HepG2 (cell line): ENCODE results near the gene ODC1. TPM values are rescaled to one million over a fixed set of nuclear protein-coding genes. Genes with fewer than 3 reads are reported as not detected.

Source experiments
- BATF2 ChIP-seq: sonication (generic); formaldehyde crosslinking; IDR thresholded peaks from 2 replicates; pipeline ENCODE4 v1.8.0; 2022; ENCODE audit warnings: mild to moderate bottlenecking, missing genetic modification reagents, moderate library complexity
- CCAR2 ChIP-seq: fragments of 200-400 bp; formaldehyde crosslinking; optimal IDR thresholded peaks from 2 replicates; pipeline ENCODE3; 2018; ENCODE audit warnings: low read depth, mild to moderate bottlenecking, low read length, moderate library complexity
- CENPT ChIP-seq: sonication (generic); formaldehyde crosslinking; IDR thresholded peaks from 2 replicates; pipeline ENCODE4 v1.8.0; 2022; ENCODE audit warnings: low read depth, mild to moderate bottlenecking, moderate library complexity, missing genetic modification reagents
- HOXA5 ChIP-seq: sonication (generic); formaldehyde crosslinking; IDR thresholded peaks from 2 replicates; pipeline ENCODE4 v1.4.0; 2020; ENCODE audit warnings: missing genetic modification reagents
- KLF15 ChIP-seq: sonication (generic); formaldehyde crosslinking; IDR thresholded peaks from 2 replicates; pipeline ENCODE4 v1.8.1; 2023; ENCODE audit warnings: borderline replicate concordance, mild to moderate bottlenecking, inconsistent platforms, missing genetic modification reagents, mixed read lengths
- KLF6 ChIP-seq: IDR thresholded peaks from 2 replicates; pipeline ENCODE4 v1.8.0; 2016; ENCODE audit warnings: missing biosample characterization, missing genetic modification reagents
- NCOR1 ChIP-seq: fragments of 200-600 bp; sonication (generic); IDR thresholded peaks from 2 replicates; pipeline ENCODE4 v1.7.0; 2017; ENCODE audit warnings: antibody characterized with exemption, low read length, borderline replicate concordance
- PHF20 ChIP-seq: sonication (generic); formaldehyde crosslinking; IDR thresholded peaks from 2 replicates; pipeline ENCODE4 v1.5.0; 2020; ENCODE audit warnings: mild to moderate bottlenecking, missing genetic modification reagents
- PHF21A ChIP-seq: sonication (generic); formaldehyde crosslinking; IDR thresholded peaks from 2 replicates; pipeline ENCODE4 v1.5.0; 2020; ENCODE audit warnings: mild to moderate bottlenecking, missing genetic modification reagents
- TOPORS ChIP-seq: sonication (generic); formaldehyde crosslinking; IDR thresholded peaks from 2 replicates; pipeline ENCODE4 v1.8.0; 2023; ENCODE audit warnings: mild to moderate bottlenecking, missing genetic modification reagents
- TRAFD1 ChIP-seq: sonication (generic); formaldehyde crosslinking; IDR thresholded peaks from 2 replicates; pipeline ENCODE4 v1.5.1; 2020; ENCODE audit warnings: missing genetic modification reagents, mild to moderate bottlenecking, borderline replicate concordance
- XRCC5 ChIP-seq: fragments of 200-400 bp; formaldehyde crosslinking; optimal IDR thresholded peaks from 2 replicates; pipeline ENCODE3; 2017; ENCODE audit warnings: mild to moderate bottlenecking, low read length
- YEATS4 ChIP-seq: sonication (generic); formaldehyde crosslinking; IDR thresholded peaks from 2 replicates; pipeline ENCODE4 v1.4.0; 2020; ENCODE audit warnings: missing genetic modification reagents, borderline replicate concordance
- ZMYM3 ChIP-seq: sonication (generic); formaldehyde crosslinking; IDR thresholded peaks from 2 replicates; pipeline ENCODE4 v1.5.1; 2020; ENCODE audit warnings: mild to moderate bottlenecking, missing genetic modification reagents
- ZNF124 ChIP-seq: sonication (generic); formaldehyde crosslinking; IDR thresholded peaks from 2 replicates; pipeline ENCODE4 v1.4.0; 2020; ENCODE audit warnings: missing genetic modification reagents
- ZNF224 ChIP-seq: sonication (generic); formaldehyde crosslinking; IDR thresholded peaks from 2 replicates; pipeline ENCODE4 v1.5.0; 2020; ENCODE audit warnings: mild to moderate bottlenecking, missing genetic modification reagents
- ZNF44 ChIP-seq: sonication (generic); formaldehyde crosslinking; IDR thresholded peaks from 2 replicates; pipeline ENCODE4 v1.5.1; 2020; ENCODE audit warnings: mild to moderate bottlenecking, missing genetic modification reagents
- ZNF598 ChIP-seq: sonication (generic); formaldehyde crosslinking; IDR thresholded peaks from 2 replicates; pipeline ENCODE4 v1.5.1; 2020; ENCODE audit warnings: mild to moderate bottlenecking, missing genetic modification reagents, borderline replicate concordance
- ZNF83 ChIP-seq: sonication (generic); formaldehyde crosslinking; IDR thresholded peaks from 2 replicates; pipeline ENCODE4 v1.4.0; 2020; ENCODE audit warnings: missing genetic modification reagents, mild to moderate bottlenecking, borderline replicate concordance
- polyA plus RNA-seq, 8 experiments: library from polyadenylated mRNA; depleted of rRNA in 3 of 8; stranded (reverse) in 7 of 8; unstranded in 1 of 8; fragments of >200 nt; fragmentation: Illumina TruSeq in 4 of 8; extraction: Trizol in 4 of 8; gene quantifications; 2 replicates each; pipeline versions ENCODE4 v1.2.1 to v1.2.3, GENCODE V29; 2011 to 2016; ENCODE audit warnings: low read depth in 4 of 8, missing spikeins in 1 of 8, mixed read lengths in 1 of 8; ENCODE audit not compliant: insufficient read depth in 1 of 8
- total RNA-seq, 5 experiments: library from RNA; depleted of rRNA; stranded (reverse); fragments of >200 nt; fragmentation: Illumina TruSeq; extraction: Trizol; gene quantifications; 2 replicates each; pipeline ENCODE4 v1.2.3, GENCODE V29; 2016; ENCODE audit warnings: low read depth in 1 of 5
- TF ChIP-seq, protein P1 (sequence below), 2 experiments: sonication (generic) in 1 of 2; formaldehyde crosslinking in 1 of 2; IDR thresholded peaks; 2 replicates each; pipeline versions ENCODE4 v1.5.1 to v1.6.1; 2011 to 2020; ENCODE audit warnings: borderline replicate concordance in 1 of 2, low read depth in 1 of 2, low read length in 1 of 2, mild to moderate bottlenecking in 1 of 2, missing genetic modification reagents in 1 of 2, moderate library complexity in 1 of 2
- TF ChIP-seq, protein P2 (sequence below): sonication (generic); formaldehyde crosslinking; IDR thresholded peaks from 2 replicates; pipeline ENCODE4 v1.5.1; 2020; ENCODE audit warnings: mild to moderate bottlenecking, missing genetic modification reagents

ODC1 gene
- total and polyA plus RNA-seq, 2 of the 13 experiments (the other 11 are each of a cell fraction or from before 2014, with no cell fraction given): 142 to 371 TPM

- peak; percentile 99 for TF ChIP-seq BATF2
- peak; percentile 97 for TF ChIP-seq YEATS4
- peak; percentile 45 for TF ChIP-seq XRCC5
- TF ChIP-seq TRAFD1: peak; percentile 88; the same call in 1 of the 2 replicates
- peak; percentile 99 for TF ChIP-seq ZNF224
- peak; percentile 66 for TF ChIP-seq ZMYM3 (CRISPR knock-in tag)
- TF ChIP-seq TOPORS: peak; percentile 97
- peak; percentile 100 for TF ChIP-seq ZNF44 (CRISPR knock-in tag)
- TF ChIP-seq ZNF124: peak; percentile 99
- peak; percentile 83; the same call in 1 of the 2 replicates for TF ChIP-seq HOXA5
- peak; percentile 79 for TF ChIP-seq PHF21A
- peak; percentile 99 for TF ChIP-seq CENPT
- peak; percentile 99 for TF ChIP-seq KLF6 (CRISPR knock-in tag)
- no peak for TF ChIP-seq NCOR1
- TF ChIP-seq, protein P1, sequence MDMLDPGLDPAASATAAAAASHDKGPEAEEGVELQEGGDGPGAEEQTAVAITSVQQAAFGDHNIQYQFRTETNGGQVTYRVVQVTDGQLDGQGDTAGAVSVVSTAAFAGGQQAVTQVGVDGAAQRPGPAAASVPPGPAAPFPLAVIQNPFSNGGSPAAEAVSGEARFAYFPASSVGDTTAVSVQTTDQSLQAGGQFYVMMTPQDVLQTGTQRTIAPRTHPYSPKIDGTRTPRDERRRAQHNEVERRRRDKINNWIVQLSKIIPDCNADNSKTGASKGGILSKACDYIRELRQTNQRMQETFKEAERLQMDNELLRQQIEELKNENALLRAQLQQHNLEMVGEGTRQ (IDR thresholded peaks at IDR 0.05; ENCODE audit: low read depth, low read length): peak; percentile 77
- TF ChIP-seq, protein P1 (CRISPR knock-in tag; IDR thresholded peaks at IDR 0.05; ENCODE audit: borderline replicate concordance): peak; percentile 86
- TF ChIP-seq PHF20: peak; percentile 76
- TF ChIP-seq ZNF83 (CRISPR knock-in tag): peak; percentile 99
- peak; percentile 99 for TF ChIP-seq ZNF598 (CRISPR knock-in tag)
- TF ChIP-seq KLF15: peak; percentile 99
- TF ChIP-seq, protein P2, sequence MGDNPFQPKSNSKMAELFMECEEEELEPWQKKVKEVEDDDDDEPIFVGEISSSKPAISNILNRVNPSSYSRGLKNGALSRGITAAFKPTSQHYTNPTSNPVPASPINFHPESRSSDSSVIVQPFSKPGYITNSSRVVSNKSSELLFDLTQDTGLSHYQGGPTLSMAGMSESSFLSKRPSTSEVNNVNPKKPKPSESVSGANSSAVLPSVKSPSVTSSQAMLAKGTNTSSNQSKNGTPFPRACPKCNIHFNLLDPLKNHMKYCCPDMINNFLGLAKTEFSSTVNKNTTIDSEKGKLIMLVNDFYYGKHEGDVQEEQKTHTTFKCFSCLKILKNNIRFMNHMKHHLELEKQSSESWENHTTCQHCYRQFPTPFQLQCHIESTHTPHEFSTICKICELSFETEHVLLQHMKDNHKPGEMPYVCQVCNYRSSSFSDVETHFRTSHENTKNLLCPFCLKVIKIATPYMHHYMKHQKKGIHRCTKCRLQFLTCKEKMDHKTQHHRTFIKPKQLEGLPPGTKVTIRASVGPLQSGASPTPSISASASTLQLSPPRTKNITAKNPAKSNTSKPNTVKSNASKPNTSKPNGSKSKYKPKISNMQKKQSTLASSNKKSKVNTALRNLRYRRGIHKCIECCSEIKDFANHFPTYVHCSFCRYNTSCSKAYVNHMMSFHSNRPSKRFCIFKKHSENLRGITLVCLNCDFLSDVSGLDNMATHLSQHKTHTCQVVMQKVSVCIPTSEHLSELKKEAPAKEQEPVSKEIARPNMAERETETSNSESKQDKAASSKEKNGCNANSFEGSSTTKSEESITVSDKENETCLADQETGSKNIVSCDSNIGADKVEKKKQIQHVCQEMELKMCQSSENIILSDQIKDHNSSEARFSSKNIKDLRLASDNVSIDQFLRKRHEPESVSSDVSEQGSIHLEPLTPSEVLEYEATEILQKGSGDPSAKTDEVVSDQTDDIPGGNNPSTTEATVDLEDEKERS (CRISPR knock-in tag): peak; percentile 98; the same call in 1 of the 2 replicates
- no peak for TF ChIP-seq CCAR2
These were observed 704 bp upstream of the ODC1 start (continued) for GRCh38 chr2:10448576-10449485.
